ENCODE data around the gene AVPI1. TPM values are rescaled to one million over a fixed set of nuclear protein-coding genes. Genes with fewer than 3 reads are reported as not detected.
"Not testable (repeated sequence)": the region's sequence is repeated elsewhere in the genome, so short reads cannot be mapped to it uniquely, and the experiment has no call there.

The AVPI1 gene
- total RNA-seq, 5 donors from 2014 or later (not counting 1 experiment from before 2014, with no cell fraction given): 2.4 to 10.0 (median 3.6) TPM

DNA sequence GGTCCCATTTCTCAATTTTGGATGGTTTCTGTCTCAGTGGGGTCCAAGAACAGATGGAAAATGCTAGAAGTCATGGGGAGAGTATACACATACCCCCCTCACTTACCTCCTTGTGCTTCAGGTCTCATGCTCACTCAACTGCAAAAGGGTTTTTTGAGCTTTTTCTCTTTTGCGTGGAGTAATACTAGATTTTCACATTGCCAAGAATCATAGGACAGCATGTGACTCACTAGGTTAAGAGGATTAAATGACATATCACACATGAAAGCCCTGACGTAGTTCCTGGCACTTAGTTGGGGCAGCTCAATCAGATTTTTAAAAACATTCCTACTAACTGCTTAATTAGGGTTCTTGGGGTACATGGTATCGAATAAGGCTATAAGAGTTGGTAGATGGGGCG is 42.1 kb downstream of the AVPI1 start:
- POLR2A ChIA-PET: interaction anchor here in 1 of 2 donors (0.6 kb wide), 1 partner anchor 9 kb away, joined by 3 read pairs; no protein-coding TSS in a partner anchor
- H3K27ac Mint-ChIP-seq: no peak overlapping the region
- CTCF ChIA-PET: no interaction called here
- WGBS (ENCODE audit: insufficient coverage): 100% methylated on average over 1 of the region's 4 CpGs
- H3K27me3 ChIP-seq (replicated peaks in 1 of 2; ENCODE audit: control insufficient read depth in 2 of 2, extremely low read depth in 1 of 2, insufficient read depth in 2 of 2, low read length in 1 of 2): no peaks in the 10 kb centered on the region
- H3K36me3 ChIP-seq (ENCODE audit: control insufficient read depth in 2 of 2, extremely low read depth in 1 of 2, insufficient read depth in 1 of 2, low read length in 1 of 2): peaks cover 8 to 10% of the 10 kb centered on the region in 2 donors
- H3K27me3 Mint-ChIP-seq: no peaks in the 10 kb centered on the region
- H3K27ac ChIP-seq (ENCODE audit: low read length): no peak overlapping the region
- no peaks in the 10 kb centered on the region for H3K9me3 Mint-ChIP-seq
- no peak overlapping the region for H3K4me3 Mint-ChIP-seq
- ATAC-seq (replicated peaks in 1 of 4): no peak
- no peaks in the 10 kb centered on the region for H3K9me3 ChIP-seq
- peaks cover 10 to 33% of the 10 kb centered on the region in 2 experiments for H3K4me1 ChIP-seq (ENCODE audit: control insufficient read depth in 1 of 2, extremely low read depth in 1 of 2, insufficient read depth in 2 of 2, low read length in 2 of 2)
- peaks cover 34 to 50% (median 44%) of the 10 kb centered on the region in 3 donors for H3K4me1 Mint-ChIP-seq
- no peak overlapping the region for H3K4me3 ChIP-seq (ENCODE audit: control insufficient read depth in 1 of 2, extremely low read depth in 1 of 2, low read length in 1 of 2)
- DNase-seq: no peak
- H3K36me3 Mint-ChIP-seq: peaks cover 18% of the 10 kb centered on the region

DNA sequence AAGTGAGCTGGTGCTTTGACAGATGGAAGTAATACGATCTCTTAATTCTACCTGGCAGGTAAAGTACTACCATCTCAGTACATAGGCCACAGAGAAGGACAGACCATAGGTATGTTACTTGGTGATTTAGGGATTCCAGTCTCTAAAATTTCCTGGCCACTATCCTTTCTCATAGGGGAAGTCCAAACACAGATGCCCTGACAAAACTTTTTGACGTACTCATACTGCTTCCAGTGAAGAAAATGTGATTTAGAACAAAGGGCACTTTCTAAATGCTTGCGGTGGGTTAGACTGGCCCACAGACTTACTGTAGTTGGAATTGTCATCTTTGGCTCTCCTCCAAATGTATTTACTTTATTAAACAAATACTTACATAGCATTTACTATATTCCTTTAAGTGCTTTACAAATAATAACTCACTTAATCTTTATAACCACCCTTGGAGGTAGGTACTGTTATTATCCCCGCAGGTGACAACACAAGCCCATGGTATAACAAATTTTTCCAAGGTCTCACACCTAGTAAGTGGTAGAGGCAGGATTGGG is 43.5 kb downstream of the AVPI1 start:
- Histone ChIP-seq H3K27ac (ENCODE audit: low read length) (no peak overlapping the region), H3K4me3 (ENCODE audit: control insufficient read depth in 1 of 2, extremely low read depth in 1 of 2, low read length in 1 of 2) (no peak overlapping the region), H3K36me3 (ENCODE audit: control insufficient read depth in 2 of 2, extremely low read depth in 1 of 2, insufficient read depth in 1 of 2, low read length in 1 of 2) (peaks cover 8 to 10% of the 10 kb centered on the region in 2 donors), H3K27me3 (replicated peaks in 1 of 2; ENCODE audit: control insufficient read depth in 2 of 2, extremely low read depth in 1 of 2, insufficient read depth in 2 of 2, low read length in 1 of 2) (no peaks in the 10 kb centered on the region), H3K4me1 (ENCODE audit: control insufficient read depth in 1 of 2, extremely low read depth in 1 of 2, insufficient read depth in 2 of 2, low read length in 2 of 2) (peaks cover 10 to 24% of the 10 kb centered on the region in 2 experiments), H3K9me3 (no peaks in the 10 kb centered on the region)
- Mint-ChIP-seq H3K9me3 (no peaks in the 10 kb centered on the region), H3K27ac (no peak overlapping the region), H3K4me1 (peaks cover 26 to 40% (median 36%) of the 10 kb centered on the region in 3 donors), H3K27me3 (no peaks in the 10 kb centered on the region), H3K4me3 (peak overlapping the region in 2 of 3 donors; percentile 93 to 94), H3K36me3 (peaks cover 18% of the 10 kb centered on the region)
- DNase-seq: no peak
- no CpG with 5 or more reads among the region's 4 CpGs for WGBS (ENCODE audit: insufficient coverage)
- no peak for ATAC-seq (replicated peaks in 1 of 4)
- ChIA-PET POLR2A (no interaction called here), CTCF (interaction anchor here in 1 of 2 donors (0.6 kb wide), 1 partner anchor 10 kb away, joined by 3 read pairs; no protein-coding TSS in a partner anchor)

DNA sequence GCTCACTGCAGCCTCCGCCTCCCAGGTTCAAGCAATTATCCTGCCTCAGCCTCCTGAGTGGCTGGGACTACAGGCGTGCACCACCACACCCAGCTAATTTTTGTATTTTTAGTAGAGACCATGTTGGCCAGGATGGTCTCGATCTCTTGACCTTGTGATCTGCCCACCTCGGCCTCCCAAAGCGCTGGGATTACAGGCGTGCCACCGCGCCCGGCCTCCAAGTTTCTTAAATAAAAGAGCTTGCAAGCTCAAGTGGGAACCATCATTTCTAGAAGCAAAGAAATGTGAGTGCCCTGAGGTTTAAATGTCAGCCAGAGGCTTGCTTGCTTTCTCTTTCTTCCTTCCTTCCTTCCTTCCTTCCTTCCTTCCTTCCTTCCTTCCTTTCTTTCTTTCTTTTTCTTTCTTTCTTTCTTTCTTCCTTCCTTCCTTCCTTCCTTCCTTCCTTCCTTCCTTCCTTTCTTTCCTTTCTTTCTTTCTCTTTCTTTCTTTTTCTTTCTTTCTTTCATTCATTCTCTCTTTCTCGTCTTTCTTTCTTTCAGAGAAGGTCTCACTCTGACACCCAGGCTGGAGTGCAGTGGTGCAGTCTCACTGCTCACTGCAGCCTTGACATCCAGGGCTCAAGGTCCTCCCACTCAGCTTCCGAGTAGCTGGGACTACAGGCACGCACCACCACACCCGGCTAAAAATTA is 44.4 kb downstream of the AVPI1 start:
- POLR2A ChIA-PET: interaction anchor here (0.7 kb wide), 2 partner anchors 11 kb away, joined by 3 read pairs; no protein-coding TSS in a partner anchor
- not testable (repeated sequence) for H3K27ac ChIP-seq (ENCODE audit: low read length); H3K9me3 Mint-ChIP-seq; H3K9me3 ChIP-seq; H3K36me3 ChIP-seq (ENCODE audit: control insufficient read depth in 2 of 2, extremely low read depth in 1 of 2, insufficient read depth in 1 of 2, low read length in 1 of 2); ATAC-seq (replicated peaks in 1 of 4); H3K27ac Mint-ChIP-seq; H3K27me3 Mint-ChIP-seq; H3K4me3 ChIP-seq (ENCODE audit: control insufficient read depth in 1 of 2, extremely low read depth in 1 of 2, low read length in 1 of 2); DNase-seq; H3K27me3 ChIP-seq (replicated peaks in 1 of 2; ENCODE audit: control insufficient read depth in 2 of 2, extremely low read depth in 1 of 2, insufficient read depth in 2 of 2, low read length in 1 of 2)
- peak overlapping the region; percentile 73 to 94 (median 93) for H3K4me3 Mint-ChIP-seq
- CTCF ChIA-PET: interaction anchor here in 1 of 2 donors (0.6 kb wide), 2 partner anchors 11 to 234 kb away, joined by 3 to 5 read pairs; no protein-coding TSS in a partner anchor
- H3K4me1 Mint-ChIP-seq: peaks cover 24 to 34% (median 31%) of the 10 kb centered on the region in 3 donors
- 92% methylated on average over 10 of the region's 13 CpGs for WGBS (ENCODE audit: insufficient coverage)
- peaks cover 10 to 18% of the 10 kb centered on the region in 2 experiments for H3K4me1 ChIP-seq (ENCODE audit: control insufficient read depth in 1 of 2, extremely low read depth in 1 of 2, insufficient read depth in 2 of 2, low read length in 2 of 2)
- H3K36me3 Mint-ChIP-seq: peaks cover 17% of the 10 kb centered on the region

DNA sequence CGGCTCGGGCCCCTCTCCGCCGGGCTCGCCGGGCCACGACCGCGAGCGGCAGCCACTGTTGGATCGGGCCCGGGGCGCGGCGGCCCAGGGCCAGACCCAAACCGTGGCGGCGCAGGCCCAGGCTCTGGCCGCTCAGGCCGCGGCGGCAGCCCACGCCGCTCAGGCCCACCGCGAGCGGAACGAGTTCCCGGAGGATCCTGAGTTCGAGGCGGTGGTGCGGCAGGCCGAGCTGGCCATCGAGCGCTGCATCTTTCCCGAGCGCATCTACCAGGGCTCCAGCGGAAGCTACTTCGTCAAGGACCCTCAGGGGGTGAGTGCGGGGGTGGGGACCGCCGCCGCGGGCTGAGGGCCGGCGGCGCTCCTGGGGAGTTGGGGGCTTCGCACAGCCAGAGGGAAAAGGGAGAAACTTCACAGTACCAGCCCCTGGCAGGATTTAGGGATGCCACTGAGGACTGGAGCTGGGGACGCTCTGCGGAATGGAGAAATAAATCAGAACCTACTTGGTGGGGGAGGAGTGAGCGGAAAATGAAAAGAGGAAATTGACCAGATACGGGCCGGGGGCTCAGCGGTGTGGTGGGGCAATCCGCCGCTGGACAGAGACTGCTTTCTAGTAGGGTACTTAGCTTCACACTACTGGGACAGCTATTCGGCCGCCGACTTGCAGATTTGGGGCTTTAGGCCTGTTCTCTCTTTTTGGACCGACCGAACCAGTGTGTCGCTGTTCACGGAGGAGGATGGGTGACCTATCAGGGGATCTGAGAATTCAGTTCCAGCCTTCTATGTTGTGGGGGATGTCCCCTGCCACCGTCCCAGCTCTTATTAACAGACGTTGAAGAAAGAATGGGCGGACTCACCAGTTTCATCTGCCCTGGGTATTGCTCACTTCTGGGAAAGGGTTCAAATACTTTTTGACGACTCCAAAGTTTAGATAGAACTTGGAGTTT is 45.9 kb downstream of the AVPI1 start:
- Histone ChIP-seq H3K27me3 (replicated peaks in 1 of 2; ENCODE audit: control insufficient read depth in 2 of 2, extremely low read depth in 1 of 2, insufficient read depth in 2 of 2, low read length in 1 of 2) (no peaks in the 10 kb centered on the region), H3K4me3 (ENCODE audit: control insufficient read depth in 1 of 2, extremely low read depth in 1 of 2, low read length in 1 of 2) (peak overlapping the region; percentile 73 to 74), H3K4me1 (ENCODE audit: control insufficient read depth in 1 of 2, extremely low read depth in 1 of 2, insufficient read depth in 2 of 2, low read length in 2 of 2) (peaks cover 10 to 18% of the 10 kb centered on the region in 2 experiments), H3K9me3 (no peaks in the 10 kb centered on the region), H3K27ac (ENCODE audit: low read length) (no peak overlapping the region), H3K36me3 (ENCODE audit: control insufficient read depth in 2 of 2, extremely low read depth in 1 of 2, insufficient read depth in 1 of 2, low read length in 1 of 2) (peaks cover 8 to 10% of the 10 kb centered on the region in 2 donors)
- POLR2A ChIA-PET: interaction anchor here (0.5 to 1.2 kb wide), 3 partner anchors 8 to 12 kb away, joined by 3 to 10 read pairs (median 3); no protein-coding TSS in a partner anchor
- peaks cover 14% of the 10 kb centered on the region for H3K36me3 Mint-ChIP-seq
- no peaks in the 10 kb centered on the region for H3K27me3 Mint-ChIP-seq
- H3K27ac Mint-ChIP-seq: peak overlapping the region; percentile 80 to 83
- ATAC-seq (replicated peaks in 1 of 4) (peak in 3 of 4 experiments; percentile 24 to 37 (median 33)), DNase-seq (peak in 9 of 35 experiments; percentile 1 to 33 (median 6))
- H3K9me3 Mint-ChIP-seq: no peaks in the 10 kb centered on the region
- H3K4me1 Mint-ChIP-seq: peaks cover 24 to 30% (median 27%) of the 10 kb centered on the region in 3 donors
- CTCF ChIA-PET: interaction anchor here in 1 of 2 donors (1.0 to 1.2 kb wide), 3 partner anchors 8 to 95 kb away, joined by 3 to 7 read pairs (median 6); partner anchors contain the start of genes AVPI1 and ZFYVE27
- peak overlapping the region; percentile 93 to 94 (median 94) for H3K4me3 Mint-ChIP-seq
- 1% methylated on average over 55 of the region's 67 CpGs for WGBS (ENCODE audit: insufficient coverage)

DNA sequence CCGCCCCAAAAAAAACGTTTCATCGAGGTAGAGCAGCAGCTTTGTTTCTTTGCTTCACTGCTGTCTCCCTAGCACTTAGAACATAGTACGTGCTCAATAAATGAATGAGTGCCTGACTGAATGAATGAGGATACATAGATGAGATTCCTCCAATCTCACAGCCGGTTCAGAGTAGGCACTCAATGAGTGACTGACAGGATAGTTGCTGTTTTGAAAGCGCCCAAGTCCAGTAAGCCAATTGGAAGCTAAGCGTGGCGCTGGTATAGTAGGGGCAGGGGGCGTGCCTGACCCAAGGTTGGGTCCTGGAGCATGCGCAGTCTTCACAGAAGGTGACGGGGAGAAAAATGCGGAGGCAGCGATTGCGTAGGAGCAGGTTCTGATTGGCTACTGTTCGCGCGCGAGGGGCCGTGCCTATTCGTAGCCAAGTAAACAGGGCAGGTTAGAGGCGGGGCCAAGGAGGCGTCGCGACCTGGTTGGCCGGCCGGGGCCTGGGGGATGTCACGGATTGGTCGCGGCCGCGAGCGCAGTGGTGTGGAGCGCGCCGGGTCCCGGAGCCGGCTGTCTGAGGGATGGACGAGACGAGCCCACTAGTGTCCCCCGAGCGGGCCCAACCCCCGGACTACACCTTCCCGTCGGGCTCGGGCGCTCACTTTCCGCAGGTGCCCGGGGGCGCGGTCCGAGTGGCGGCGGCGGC is 46.7 kb downstream of the AVPI1 start, which contains the start of gene PI4K2A:
Gene PI4K2A, plus strand, starts transcription at position 498 of the 694 bp plus-strand sequence. Its CDS starts 72 bp downstream, at position 570.
- Mint-ChIP-seq H3K4me3 (peak within 1 kb of the TSS; percentile 93 to 94 (median 94)), H3K27ac (peak within 1 kb of the TSS; percentile 80 to 83), H3K9me3 (no peaks in the 10 kb centered on the region), H3K27me3 (no peaks in the 10 kb centered on the region), H3K36me3 (peaks cover 10% of the 10 kb centered on the region), H3K4me1 (peaks cover 24 to 27% (median 25%) of the 10 kb centered on the region in 3 donors)
- CTCF ChIA-PET: interaction anchor here in 1 of 2 donors (0.6 to 1.2 kb wide), 4 partner anchors 9 to 164 kb away, joined by 3 to 7 read pairs (median 4); partner anchors contain the start of genes AVPI1 and ZFYVE27
- peak; percentile 93 to 100 (median 98) for DNase-seq
- Histone ChIP-seq H3K36me3 (ENCODE audit: control insufficient read depth in 2 of 2, extremely low read depth in 1 of 2, insufficient read depth in 1 of 2, low read length in 1 of 2) (peaks cover 8 to 10% of the 10 kb centered on the region in 2 donors), H3K27ac (ENCODE audit: low read length) (peak within 1 kb of the TSS; percentile 15), H3K9me3 (no peaks in the 10 kb centered on the region), H3K27me3 (replicated peaks in 1 of 2; ENCODE audit: control insufficient read depth in 2 of 2, extremely low read depth in 1 of 2, insufficient read depth in 2 of 2, low read length in 1 of 2) (no peaks in the 10 kb centered on the region), H3K4me3 (ENCODE audit: control insufficient read depth in 1 of 2, extremely low read depth in 1 of 2, low read length in 1 of 2) (peak within 1 kb of the TSS; percentile 73 to 74), H3K4me1 (ENCODE audit: control insufficient read depth in 1 of 2, extremely low read depth in 1 of 2, insufficient read depth in 2 of 2, low read length in 2 of 2) (peaks cover 10 to 18% of the 10 kb centered on the region in 2 experiments)
- ATAC-seq (replicated peaks in 1 of 4): peak; percentile 98 to 100 (median 99)
- POLR2A ChIA-PET: interaction anchor here (0.5 to 1.2 kb wide), 5 partner anchors 9 to 350 kb away, joined by 3 to 10 read pairs (median 4); no protein-coding TSS in a partner anchor
- under 1% methylated on average over 50 of the region's 54 CpGs for WGBS (ENCODE audit: insufficient coverage)
